HCT116 (cell line): ENCODE measurements around the gene TMEM121B. TPM values are rescaled to one million over a fixed set of nuclear protein-coding genes. Genes with fewer than 3 reads are reported as not detected.

ENCODE experiments used
- ATAC-seq: fragments of 200-7000 bp; cut with Tn5 transposase; 2 replicates; pipeline ENCODE4 v1.9.1; 2020; ENCODE audit warnings: mild to moderate bottlenecking, moderate library complexity
- BruUV-seq: library from RNA; stranded (reverse); fragments of 400-500 nt; replicated peaks from 2 replicates; lab custom pipeline; 2021; lab: Mats Ljungman, UMichigan
- CTCF ChIA-PET: fragments of 300-600 bp; sonication (Branson Sonifier 250); formaldehyde crosslinking; loops from one replicate; lab custom pipeline; 2021; ENCODE audit warnings: antibody characterized with exemption; lab: Charles Lee
- POLR2A ChIA-PET: fragments of 300-600, 350-600 bp; sonication (Branson Sonifier 250); formaldehyde crosslinking; loops from one replicate; lab custom pipeline; 2021; ENCODE audit warnings: antibody characterized with exemption; lab: Charles Lee
- RAD21 ChIA-PET, 2 experiments: fragments of 300-600 bp; sonication (Branson Sonifier 250); formaldehyde crosslinking; loops; one replicate each; lab custom pipeline; 2023; ENCODE audit warnings: low total read pairs in 2 of 2; ENCODE audit not compliant: uncharacterized antibody in 2 of 2, unreplicated experiment in 2 of 2, low non-redundant PET in 1 of 2; lab: Charles Lee
- DNase-seq: peaks from one replicate; pipeline ENCODE4 v3.0.0-alpha.2; 2010; ENCODE audit warnings: low read depth, low spot score
- H2AFZ ChIP-seq: fragments of 200-600 bp; shearing (Covaris generic), sonication (generic); 2 replicates; pipeline ENCODE4 v1.6.1; 2017; ENCODE audit warnings: low read depth, mixed run types, mixed read lengths, antibody characterized with exemption, low read length; ENCODE audit not compliant: poor library complexity, severe bottlenecking
- H3K27ac ChIP-seq: 2 replicates; pipeline ENCODE4 v1.5.1; 2012; ENCODE audit warnings: low read depth, low read length
- H3K27me3 ChIP-seq: fragments of 200-600 bp; sonication (generic); 2 replicates; pipeline ENCODE4 v1.6.1; 2016; ENCODE audit warnings: mixed run types, low read length, mixed read lengths; ENCODE audit not compliant: insufficient read depth
- H3K36me3 ChIP-seq, 2 experiments: fragments of 200-500 bp in 1 of 2; fragments of 200-600 bp in 1 of 2; sonication (Bioruptor generic) in 1 of 2; sonication (generic) in 1 of 2; 2 replicates each; pipeline versions ENCODE4 v1.5.1 to v1.6.1; 2014 to 2016; ENCODE audit warnings: low read length in 2 of 2, inconsistent platforms in 1 of 2, mixed read lengths in 1 of 2, mixed run types in 1 of 2; ENCODE audit not compliant: insufficient read depth in 2 of 2, control insufficient read depth in 1 of 2
- H3K4me1 ChIP-seq, 2 experiments: fragments of 200-600 bp in 1 of 2; sonication (generic) in 1 of 2; 2 replicates each; pipeline versions ENCODE4 v1.5.1 to v1.6.1; 2012 to 2017; ENCODE audit warnings: low read length in 2 of 2, inconsistent platforms in 1 of 2, mild to moderate bottlenecking in 1 of 2, mixed read lengths in 1 of 2, mixed run types in 1 of 2, moderate library complexity in 1 of 2; ENCODE audit not compliant: insufficient read depth in 2 of 2, control insufficient read depth in 1 of 2
- H3K4me2 ChIP-seq: fragments of 200-600 bp; sonication (generic); 2 replicates; pipeline ENCODE4 v1.6.1; 2017; ENCODE audit warnings: mixed run types, low read length, mixed read lengths
- H3K4me3 ChIP-seq, 2 experiments: fragments of 200-600 bp in 1 of 2; sonication (generic) in 1 of 2; replicated peaks in 1 of 2; 2 replicates each; pipeline ENCODE4 v1.5.1; 2011 to 2016; ENCODE audit warnings: low read length in 2 of 2, control low read depth in 1 of 2, low read depth in 1 of 2, mild to moderate bottlenecking in 1 of 2, mixed read lengths in 1 of 2, mixed run types in 1 of 2
- H3K79me2 ChIP-seq: fragments of 200-600 bp; sonication (generic); 2 replicates; pipeline ENCODE4 v1.6.1; 2017; ENCODE audit warnings: mild to moderate bottlenecking, mixed run types, low read length, moderate library complexity, mixed read lengths; ENCODE audit not compliant: insufficient read depth
- H3K9ac ChIP-seq: fragments of 200-600 bp; sonication (generic); 2 replicates; pipeline ENCODE4 v1.6.1; 2016; ENCODE audit warnings: low read length, mixed read lengths
- H3K9me2 ChIP-seq: fragments of 200-600 bp; sonication (generic), shearing (Covaris generic); 2 replicates; pipeline ENCODE4 v1.6.1; 2017; ENCODE audit warnings: mixed run types, mild to moderate bottlenecking, moderate library complexity; ENCODE audit not compliant: insufficient read depth
- H3K9me3 ChIP-seq, 2 experiments: fragments of 200-500 bp in 1 of 2; fragments of 200-600 bp in 1 of 2; sonication (Bioruptor generic) in 1 of 2; sonication (generic) in 1 of 2; 2 replicates each; pipeline ENCODE4 v1.6.1; 2014 to 2017; ENCODE audit warnings: low read length in 2 of 2, mixed read lengths in 2 of 2, inconsistent platforms in 1 of 2, low read depth in 1 of 2, mild to moderate bottlenecking in 1 of 2, mixed run types in 1 of 2, moderate library complexity in 1 of 2; ENCODE audit not compliant: control insufficient read depth in 1 of 2, insufficient read depth in 1 of 2
- H4K20me1 ChIP-seq: fragments of 200-600 bp; sonication (generic), shearing (Covaris generic); 2 replicates; pipeline ENCODE4 v1.6.1; 2017; ENCODE audit warnings: mixed run types, mild to moderate bottlenecking, moderate library complexity; ENCODE audit not compliant: insufficient read depth
- ATF3 ChIP-seq: IDR thresholded peaks from 2 replicates; pipeline ENCODE4 v1.6.1; 2012
- CEBPB ChIP-seq: IDR thresholded peaks from 2 replicates; pipeline ENCODE4 v1.6.1; 2012; ENCODE audit warnings: low read depth
- EGR1 ChIP-seq: IDR thresholded peaks from 2 replicates; pipeline ENCODE4 v1.6.1; 2012; ENCODE audit warnings: low read depth
- ELF1 ChIP-seq: IDR thresholded peaks from 2 replicates; pipeline ENCODE4 v1.6.1; 2012; ENCODE audit warnings: low read depth, borderline replicate concordance
- POLR2A ChIP-seq: IDR thresholded peaks from 2 replicates; pipeline ENCODE4 v1.7.0; 2011; ENCODE audit warnings: borderline replicate concordance; ENCODE audit not compliant: insufficient read depth, insufficient read length; ENCODE audit errors: extremely low read depth
- POLR2AphosphoS5 ChIP-seq: IDR thresholded peaks from 2 replicates; pipeline ENCODE4 v1.6.1; 2011; ENCODE audit warnings: mild to moderate bottlenecking, low read depth, low read length, moderate library complexity
- RAD21 ChIP-seq: IDR thresholded peaks from 2 replicates; pipeline ENCODE4 v1.6.1; 2012; ENCODE audit warnings: low read depth, mild to moderate bottlenecking
- REST ChIP-seq: IDR thresholded peaks from 2 replicates; pipeline ENCODE4 v1.6.1; 2012; ENCODE audit warnings: low read depth
- SIN3A ChIP-seq: IDR thresholded peaks from 2 replicates; pipeline ENCODE4 v1.6.1; 2012; ENCODE audit warnings: low read depth
- SP1 ChIP-seq: IDR thresholded peaks from 2 replicates; pipeline ENCODE4 v1.6.1; 2012; ENCODE audit warnings: low read depth
- SRF ChIP-seq: IDR thresholded peaks from 2 replicates; pipeline ENCODE4 v1.6.1; 2012; ENCODE audit warnings: low read depth
- TCF7L2 ChIP-seq: IDR thresholded peaks from 2 replicates; pipeline ENCODE4 v1.7.0; 2011; ENCODE audit warnings: borderline replicate concordance, inconsistent platforms; ENCODE audit not compliant: insufficient read depth, insufficient read length; ENCODE audit errors: extremely low read depth
- YY1 ChIP-seq: IDR thresholded peaks from 2 replicates; pipeline ENCODE4 v1.6.1; 2011; ENCODE audit warnings: low read length, low read depth, moderate library complexity, mild to moderate bottlenecking; ENCODE audit not compliant: insufficient replicate concordance; ENCODE audit errors: extremely low read depth
- ZBTB33 ChIP-seq: IDR thresholded peaks from 2 replicates; pipeline ENCODE4 v1.6.1; 2011; ENCODE audit warnings: mild to moderate bottlenecking, low read length, moderate library complexity; ENCODE audit not compliant: insufficient replicate concordance; ENCODE audit errors: extremely low read depth
- ZFX ChIP-seq: fragments of 450-650 bp; IDR thresholded peaks from 2 replicates; pipeline ENCODE4 v1.6.1; 2017
- intact Hi-C: fragments of 100-400 bp; cut with micrococcal nuclease; formaldehyde crosslinking; loops from 2 replicates; pipeline ENCODE4 v1.10.0; 2022
- total RNA-seq: library from RNA; stranded (reverse); gene quantifications from one replicate; pipeline ENCODE4 v1.2.1, GENCODE V29; 2021; ENCODE audit not compliant: unreplicated experiment

The TMEM121B gene
- total RNA-seq, 1 experiment from 2014 or later, result 0.57 TPM

GRCh38 chr22:17113600-17113999 lies 7.6 kb downstream of the TMEM121B start:
- no peaks in the 10 kb centered on the region for H3K9me3 ChIP-seq
- ChIA-PET POLR2A (no interaction called here), RAD21 (no interaction called here), CTCF (no interaction called here)
- BruUV-seq, result no TSS peak
- H3K4me1 ChIP-seq, result no peaks in the 10 kb centered on the region
- no peaks in the 10 kb centered on the region for H3K9me2 ChIP-seq
- H2AFZ ChIP-seq, result no peak overlapping the region
- TF ChIP-seq ELF1, result no peak
- TF ChIP-seq POLR2A, result no peak
- no peak for TF ChIP-seq EGR1
- TF ChIP-seq TCF7L2, result no peak
- DNase-seq (no peak), ATAC-seq (no peak)
- no peak overlapping the region for H3K27ac ChIP-seq
- intact Hi-C loops, result no loop called here
- H3K9ac ChIP-seq, result no peak overlapping the region
- no peaks in the 10 kb centered on the region for H3K36me3 ChIP-seq
- H3K79me2 ChIP-seq, result no peaks in the 10 kb centered on the region
- H4K20me1 ChIP-seq, result no peaks in the 10 kb centered on the region
- no peak overlapping the region for H3K4me2 ChIP-seq
- no peak overlapping the region for H3K4me3 ChIP-seq
- H3K27me3 ChIP-seq, result no peaks in the 10 kb centered on the region

- no peaks in the 10 kb centered on the region for H3K4me1 ChIP-seq
- H3K9me3 ChIP-seq, result no peaks in the 10 kb centered on the region
- ChIA-PET POLR2A (no interaction called here), CTCF (interaction anchor here (1.0 kb wide), 1 partner anchor 38 kb away, joined by 3 read pairs; no protein-coding TSS in a partner anchor), RAD21 (no interaction called here)
- no peaks in the 10 kb centered on the region for H3K36me3 ChIP-seq
- no peak overlapping the region for H3K4me3 ChIP-seq
- H2AFZ ChIP-seq, result no peak overlapping the region
- no peaks in the 10 kb centered on the region for H3K27me3 ChIP-seq
- no peaks in the 10 kb centered on the region for H3K79me2 ChIP-seq
- no peak overlapping the region for H3K9ac ChIP-seq
- BruUV-seq, result no TSS peak
- no peak overlapping the region for H3K27ac ChIP-seq
- ATAC-seq, result no peak
- TF ChIP-seq ZBTB33 (no peak), RAD21 (no peak), REST (no peak), CEBPB (no peak), POLR2AphosphoS5 (no peak), YY1 (no peak), SRF (no peak), SP1 (no peak), ATF3 (no peak), SIN3A (no peak), ZFX (no peak)
- H3K4me2 ChIP-seq, result no peak overlapping the region
- DNase-seq, result no peak
- H3K9me2 ChIP-seq, result no peaks in the 10 kb centered on the region
- no peaks in the 10 kb centered on the region for H4K20me1 ChIP-seq
- intact Hi-C loops, result no loop called here
Measured at GRCh38 chr22:17112491-17113042, 8.6 kb downstream of the TMEM121B start.
